ENCODE data around the gene ADGRV1.

DNA sequence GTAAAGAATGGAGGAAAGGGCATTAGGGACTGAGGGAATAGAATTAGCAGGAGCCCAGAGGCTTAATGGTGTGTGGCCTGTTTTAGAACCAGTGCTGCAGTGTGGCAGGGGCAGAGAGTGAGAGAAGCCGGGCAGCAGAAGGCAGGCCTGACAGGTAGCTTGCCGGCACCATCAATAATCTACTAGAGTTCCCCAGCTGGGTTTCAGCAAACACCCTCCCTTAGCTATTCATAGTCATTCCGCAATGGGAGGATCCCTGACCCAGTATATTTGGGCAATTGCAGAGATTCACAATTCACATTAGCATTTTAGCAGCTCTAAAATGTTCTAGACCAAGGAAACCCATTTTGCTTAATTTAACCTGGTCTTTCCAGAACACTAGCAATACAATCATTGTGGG, 596.7 kb downstream of the ADGRV1 start:
- TF ChIP-seq POLR2A (IDR thresholded peaks at IDR 0.05; ENCODE audit: low read length) (no peak), CTCF (IDR thresholded peaks at IDR 0.05) (no peak), CBX2 (IDR thresholded peaks at IDR 0.05; ENCODE audit: borderline replicate concordance, low read depth) (no peak), ZSCAN20 (CRISPR knock-in tag; IDR thresholded peaks at IDR 0.05) (no peak), PHF8 (IDR thresholded peaks at IDR 0.05; ENCODE audit: borderline replicate concordance, low read depth) (no peak), KDM5A (IDR thresholded peaks at IDR 0.05) (no peak), RCOR1 (IDR thresholded peaks at IDR 0.05; ENCODE audit: low read depth, low read length) (no peak), RNF2 (IDR thresholded peaks at IDR 0.05; ENCODE audit: borderline replicate concordance, low read depth) (no peak)
- TF ChIP-seq, protein P1, sequence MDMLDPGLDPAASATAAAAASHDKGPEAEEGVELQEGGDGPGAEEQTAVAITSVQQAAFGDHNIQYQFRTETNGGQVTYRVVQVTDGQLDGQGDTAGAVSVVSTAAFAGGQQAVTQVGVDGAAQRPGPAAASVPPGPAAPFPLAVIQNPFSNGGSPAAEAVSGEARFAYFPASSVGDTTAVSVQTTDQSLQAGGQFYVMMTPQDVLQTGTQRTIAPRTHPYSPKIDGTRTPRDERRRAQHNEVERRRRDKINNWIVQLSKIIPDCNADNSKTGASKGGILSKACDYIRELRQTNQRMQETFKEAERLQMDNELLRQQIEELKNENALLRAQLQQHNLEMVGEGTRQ (IDR thresholded peaks at IDR 0.05): no peak
